HepG2 (cell line): ENCODE data around the gene PIP4K2B. TPM values are rescaled to one million over a fixed set of nuclear protein-coding genes. Genes with fewer than 3 reads are reported as not detected.

Experiments used
- DRAP1 ChIP-seq: IDR thresholded peaks from 2 replicates; pipeline ENCODE4 v1.6.1; 2016; ENCODE audit warnings: missing genetic modification reagents, missing compliant biosample characterization
- MBD4 ChIP-seq: IDR thresholded peaks from 2 replicates; pipeline ENCODE4 v1.6.1; 2012; ENCODE audit warnings: low read length, inconsistent platforms, borderline replicate concordance
- SRY ChIP-seq: sonication (generic); formaldehyde crosslinking; IDR thresholded peaks from 2 replicates; pipeline ENCODE4 v1.8.0; 2022; ENCODE audit warnings: mild to moderate bottlenecking, missing genetic modification reagents
- ZNF136 ChIP-seq: sonication (generic); formaldehyde crosslinking; IDR thresholded peaks from 2 replicates; pipeline ENCODE4 v1.8.1; 2022; ENCODE audit warnings: low read depth, mild to moderate bottlenecking, moderate library complexity, missing genetic modification reagents
- ZNF18 ChIP-seq: sonication (generic); formaldehyde crosslinking; IDR thresholded peaks from 2 replicates; pipeline ENCODE4 v1.8.0; 2022; ENCODE audit warnings: mild to moderate bottlenecking, missing genetic modification reagents; ENCODE audit not compliant: insufficient replicate concordance
- ZNF281 ChIP-seq: sonication (generic); formaldehyde crosslinking; IDR thresholded peaks from 2 replicates; pipeline ENCODE4 v1.4.0; 2020; ENCODE audit warnings: missing genetic modification reagents, borderline replicate concordance
- ZNF296 ChIP-seq: sonication (generic); formaldehyde crosslinking; conservative IDR thresholded peaks from 2 replicates; pipeline ENCODE4 v1.5.0; 2020; ENCODE audit warnings: mild to moderate bottlenecking, missing genetic modification reagents
- ZNF350 ChIP-seq: sonication (generic); formaldehyde crosslinking; IDR thresholded peaks from 2 replicates; pipeline ENCODE4 v1.4.0; 2020; ENCODE audit warnings: mild to moderate bottlenecking, low read depth, missing genetic modification reagents, borderline replicate concordance
- polyA plus RNA-seq, 8 experiments: library from polyadenylated mRNA; depleted of rRNA in 3 of 8; stranded (reverse) in 7 of 8; unstranded in 1 of 8; fragments of >200 nt; fragmentation: Illumina TruSeq in 4 of 8; extraction: Trizol in 4 of 8; gene quantifications; 2 replicates each; pipeline versions ENCODE4 v1.2.1 to v1.2.3, GENCODE V29; 2011 to 2016; ENCODE audit warnings: low read depth in 4 of 8, missing spikeins in 1 of 8, mixed read lengths in 1 of 8; ENCODE audit not compliant: insufficient read depth in 1 of 8
- total RNA-seq, 5 experiments: library from RNA; depleted of rRNA; stranded (reverse); fragments of >200 nt; fragmentation: Illumina TruSeq; extraction: Trizol; gene quantifications; 2 replicates each; pipeline ENCODE4 v1.2.3, GENCODE V29; 2016; ENCODE audit warnings: low read depth in 1 of 5
- TF ChIP-seq, protein P1 (sequence below), 2 experiments: sonication (generic) in 1 of 2; formaldehyde crosslinking in 1 of 2; IDR thresholded peaks; 2 replicates each; pipeline versions ENCODE4 v1.5.1 to v1.6.1; 2011 to 2020; ENCODE audit warnings: borderline replicate concordance in 1 of 2, low read depth in 1 of 2, low read length in 1 of 2, mild to moderate bottlenecking in 1 of 2, missing genetic modification reagents in 1 of 2, moderate library complexity in 1 of 2
- TF ChIP-seq, protein P2 (sequence below): sonication (generic); formaldehyde crosslinking; IDR thresholded peaks from 2 replicates; pipeline ENCODE4 v1.4.0; 2020; ENCODE audit warnings: missing genetic modification reagents, borderline replicate concordance

The PIP4K2B gene
- total and polyA plus RNA-seq, 2 of the 13 experiments (the other 11 are each of a cell fraction or from before 2014, with no cell fraction given): 20.4 to 54.0 TPM

- TF ChIP-seq, protein P1, sequence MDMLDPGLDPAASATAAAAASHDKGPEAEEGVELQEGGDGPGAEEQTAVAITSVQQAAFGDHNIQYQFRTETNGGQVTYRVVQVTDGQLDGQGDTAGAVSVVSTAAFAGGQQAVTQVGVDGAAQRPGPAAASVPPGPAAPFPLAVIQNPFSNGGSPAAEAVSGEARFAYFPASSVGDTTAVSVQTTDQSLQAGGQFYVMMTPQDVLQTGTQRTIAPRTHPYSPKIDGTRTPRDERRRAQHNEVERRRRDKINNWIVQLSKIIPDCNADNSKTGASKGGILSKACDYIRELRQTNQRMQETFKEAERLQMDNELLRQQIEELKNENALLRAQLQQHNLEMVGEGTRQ (IDR thresholded peaks at IDR 0.05; ENCODE audit: low read depth, low read length): no peak
- TF ChIP-seq, protein P1 (CRISPR knock-in tag; IDR thresholded peaks at IDR 0.05; ENCODE audit: borderline replicate concordance): no peak
- no peak for TF ChIP-seq ZNF350 (CRISPR knock-in tag)
- 0 out of 2 replicates have a peak, but pooled peaks have one; percentile 17 for TF ChIP-seq ZNF281
- TF ChIP-seq ZNF136: no peak
- no peak for TF ChIP-seq ZNF18 (CRISPR knock-in tag)
- no peak for TF ChIP-seq MBD4
- no peak for TF ChIP-seq ZNF296 (CRISPR knock-in tag)
- TF ChIP-seq DRAP1 (CRISPR knock-in tag): no peak
- TF ChIP-seq, protein P2, sequence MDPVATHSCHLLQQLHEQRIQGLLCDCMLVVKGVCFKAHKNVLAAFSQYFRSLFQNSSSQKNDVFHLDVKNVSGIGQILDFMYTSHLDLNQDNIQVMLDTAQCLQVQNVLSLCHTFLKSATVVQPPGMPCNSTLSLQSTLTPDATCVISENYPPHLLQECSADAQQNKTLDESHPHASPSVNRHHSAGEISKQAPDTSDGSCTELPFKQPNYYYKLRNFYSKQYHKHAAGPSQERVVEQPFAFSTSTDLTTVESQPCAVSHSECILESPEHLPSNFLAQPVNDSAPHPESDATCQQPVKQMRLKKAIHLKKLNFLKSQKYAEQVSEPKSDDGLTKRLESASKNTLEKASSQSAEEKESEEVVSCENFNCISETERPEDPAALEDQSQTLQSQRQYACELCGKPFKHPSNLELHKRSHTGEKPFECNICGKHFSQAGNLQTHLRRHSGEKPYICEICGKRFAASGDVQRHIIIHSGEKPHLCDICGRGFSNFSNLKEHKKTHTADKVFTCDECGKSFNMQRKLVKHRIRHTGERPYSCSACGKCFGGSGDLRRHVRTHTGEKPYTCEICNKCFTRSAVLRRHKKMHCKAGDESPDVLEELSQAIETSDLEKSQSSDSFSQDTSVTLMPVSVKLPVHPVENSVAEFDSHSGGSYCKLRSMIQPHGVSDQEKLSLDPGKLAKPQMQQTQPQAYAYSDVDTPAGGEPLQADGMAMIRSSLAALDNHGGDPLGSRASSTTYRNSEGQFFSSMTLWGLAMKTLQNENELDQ (CRISPR knock-in tag): no peak
- TF ChIP-seq SRY (CRISPR knock-in tag): no peak
- TF ChIP-seq, all 625 proteins: peak for 5
Observed at GRCh38 chr17:38743556-38744171, 55.7 kb downstream of the PIP4K2B start (continued).
